Thyroid gland (tissue), 4 donors: ENCODE measurements around the gene KYAT1.

Source experiments
- CTCF ChIP-seq, 6 experiments: fragments of 200-600 bp in 3 of 6; fragments of 450-650 bp in 3 of 6; sonication (generic) in 3 of 6; IDR thresholded peaks; one replicate each; pipeline ENCODE4 v1.5.1; 2016 to 2019; ENCODE audit warnings: antibody characterized with exemption in 6 of 6, mild to moderate bottlenecking in 2 of 6, inconsistent platforms in 1 of 6, moderate library complexity in 1 of 6
- POLR2A ChIP-seq, 2 donors: fragments of 450-650 bp; IDR thresholded peaks; one replicate each; pipeline ENCODE4 v1.6.1; 2017; ENCODE audit warnings: antibody characterized with exemption in 2 of 2, mild to moderate bottlenecking in 2 of 2, moderate library complexity in 1 of 2

GRCh38 chr9:128887049-128887448 is 5.3 kb upstream of the KYAT1 start:
- TF ChIP-seq CTCF (IDR thresholded peaks at IDR 0.05) (no peak), POLR2A (IDR thresholded peaks at IDR 0.05) (no peak)
